Neural crest cell (in vitro differentiated cells): ENCODE measurements around the gene OR4C6. TPM values are rescaled to one million over a fixed set of nuclear protein-coding genes. Genes with fewer than 3 reads are reported as not detected.

ENCODE experiments used
- DNase-seq: peaks from one replicate; pipeline ENCODE4 v3.0.0; 2021; ENCODE audit warnings: low read depth, mixed read lengths, low spot score
- H3K27ac Mint-ChIP-seq: one replicate; pipeline ENCODE4 v1.8.0; 2021; ENCODE audit warnings: mild to moderate bottlenecking, mixed read lengths; ENCODE audit not compliant: unreplicated experiment
- H3K27me3 Mint-ChIP-seq: 2 replicates; pipeline ENCODE4 v1.8.0; 2021; ENCODE audit warnings: low read depth, mild to moderate bottlenecking, mixed read lengths
- H3K36me3 Mint-ChIP-seq: 2 replicates; pipeline ENCODE4 v1.8.0; 2021; ENCODE audit warnings: low read depth, mild to moderate bottlenecking, mixed read lengths
- H3K4me1 Mint-ChIP-seq: 2 replicates; pipeline ENCODE4 v1.8.0; 2021; ENCODE audit warnings: mixed read lengths
- H3K4me3 Mint-ChIP-seq: one replicate; pipeline ENCODE4 v1.8.0; 2021; ENCODE audit warnings: mild to moderate bottlenecking, mixed read lengths
- H3K9me3 Mint-ChIP-seq: 2 replicates; pipeline ENCODE4 v1.8.0; 2021; ENCODE audit warnings: mixed read lengths
- CTCF ChIP-seq: fragments of 200-600 bp; sonication (generic); conservative IDR thresholded peaks from 2 replicates; pipeline ENCODE4 v1.5.0; 2021; ENCODE audit warnings: antibody characterized with exemption, mild to moderate bottlenecking
- long read RNA-seq: library from polyadenylated mRNA; unstranded; transcript quantifications from one replicate; pipeline ENCODE4 v2.0.0, GENCODE V29; 2020
- total RNA-seq: library from RNA; stranded (reverse); gene quantifications from 2 replicates; pipeline ENCODE4 v1.2.1, GENCODE V29; 2021

Gene OR4C6
- total RNA-seq = not detected in 2 replicates
- long read RNA-seq = 0 reads

GRCh38 chr11:55661901-55662300 is at the start of gene OR4C6:
Gene OR4C6 (plus strand): TSS chr11:55662201. CDS start chr11:55665167, 2,966 bp downstream.
- Mint-ChIP-seq H3K9me3 (peaks cover 3% of the 10 kb centered on the region), H3K27ac (no peak within 1 kb of the TSS), H3K4me3 (no peak within 1 kb of the TSS), H3K36me3 (peaks cover 2% of the 10 kb centered on the region), H3K27me3 (no peaks in the 10 kb centered on the region), H3K4me1 (no peaks in the 10 kb centered on the region)
- TF ChIP-seq CTCF = no peak
- no peak for DNase-seq

- no peaks in the 10 kb centered on the region for H3K36me3 Mint-ChIP-seq
- TF ChIP-seq CTCF = no peak
- H3K9me3 Mint-ChIP-seq = no peaks in the 10 kb centered on the region
- H3K27me3 Mint-ChIP-seq = no peaks in the 10 kb centered on the region
- H3K4me1 Mint-ChIP-seq = no peaks in the 10 kb centered on the region
- no peak for DNase-seq
- H3K27ac Mint-ChIP-seq = no peak overlapping the region
- no peak overlapping the region for H3K4me3 Mint-ChIP-seq
Observed at GRCh38 chr11:55624531-55624930, 37.5 kb upstream of the OR4C6 start.

DNA sequence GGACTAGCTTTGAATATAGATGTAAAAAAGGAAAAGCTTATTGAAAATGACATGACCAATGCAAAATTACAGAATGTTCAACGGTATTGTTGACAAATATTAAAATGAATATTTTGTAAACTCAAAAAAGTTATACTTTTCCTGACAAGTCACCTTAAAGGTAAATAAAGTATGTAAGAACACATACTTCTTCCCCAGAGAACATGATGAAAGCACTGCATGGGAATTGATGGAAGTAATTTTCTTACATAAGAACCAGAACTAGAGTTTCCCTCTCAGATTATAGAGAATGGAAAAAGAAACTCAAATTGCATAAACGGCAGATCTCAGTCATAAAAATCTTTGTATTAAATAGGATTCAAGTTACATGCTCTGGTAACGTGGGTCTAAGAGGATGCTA is 27.2 kb upstream of the OR4C6 start, which contains the start of gene OR4P4:
OR4P4 (plus strand) TSS at position 301 of the 400 bp plus-strand sequence.
- Mint-ChIP-seq H3K4me1 (no peaks in the 10 kb centered on the region), H3K9me3 (peaks cover 3% of the 10 kb centered on the region), H3K36me3 (no peaks in the 10 kb centered on the region), H3K4me3 (no peak within 1 kb of the TSS), H3K27me3 (no peaks in the 10 kb centered on the region), H3K27ac (no peak within 1 kb of the TSS)
- DNase-seq = no peak
- no peak for TF ChIP-seq CTCF

DNA sequence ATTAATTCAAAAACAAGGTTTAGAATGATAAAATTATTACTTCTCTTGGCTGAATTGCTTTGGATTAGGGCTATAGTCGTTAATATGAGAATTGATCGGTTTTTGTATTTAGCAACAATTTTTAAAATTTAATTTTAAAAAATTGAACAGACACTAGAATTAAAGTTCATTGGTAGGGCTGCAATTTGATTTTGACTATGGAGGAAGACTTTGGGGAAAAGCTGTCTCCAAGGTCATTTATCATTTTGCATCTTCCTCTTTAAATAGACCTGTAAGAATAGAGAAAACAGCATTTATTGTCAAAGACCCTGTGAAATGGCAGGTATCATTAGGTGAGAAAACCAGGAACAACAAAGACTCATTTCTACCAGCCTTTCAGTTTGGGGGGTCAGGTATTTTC is 14.0 kb upstream of the OR4C6 start, which contains the start of gene OR4S2:
OR4S2 (plus strand) TSS at position 301 of the 400 bp plus-strand sequence. CDS start 2,577 bp downstream, outside the sequence.
- H3K27me3 Mint-ChIP-seq = no peaks in the 10 kb centered on the region
- H3K9me3 Mint-ChIP-seq = peaks cover 3% of the 10 kb centered on the region
- no peaks in the 10 kb centered on the region for H3K36me3 Mint-ChIP-seq
- no peak for TF ChIP-seq CTCF
- no peaks in the 10 kb centered on the region for H3K4me1 Mint-ChIP-seq
- no peak for DNase-seq
- H3K4me3 Mint-ChIP-seq = no peak within 1 kb of the TSS
- no peak within 1 kb of the TSS for H3K27ac Mint-ChIP-seq

- no peak for TF ChIP-seq CTCF
- H3K27ac Mint-ChIP-seq = no peak overlapping the region
- H3K27me3 Mint-ChIP-seq = no peaks in the 10 kb centered on the region
- DNase-seq = no peak
- H3K4me1 Mint-ChIP-seq = no peaks in the 10 kb centered on the region
- H3K9me3 Mint-ChIP-seq = peaks cover 6% of the 10 kb centered on the region
- no peaks in the 10 kb centered on the region for H3K36me3 Mint-ChIP-seq
- no peak overlapping the region for H3K4me3 Mint-ChIP-seq
Observed at GRCh38 chr11:55652560-55652959, 9.4 kb upstream of the OR4C6 start.
